SK-N-MC (cell line): ENCODE results near the gene NRP1.

ENCODE experiments used
- DNase-seq: peaks from one replicate; pipeline ENCODE4 v3.0.0-alpha.2; 2011; ENCODE audit warnings: low read depth, low spot score
- H3K27ac ChIP-seq: fragments of 200-600 bp; sonication (generic); 2 replicates; pipeline ENCODE4 v1.5.1; 2016; ENCODE audit warnings: mixed run types
- H3K36me3 ChIP-seq: fragments of 200-600 bp; sonication (generic); 2 replicates; pipeline ENCODE4 v1.6.1; 2017; ENCODE audit warnings: antibody characterized with exemption, low read length, mixed read lengths; ENCODE audit not compliant: insufficient read depth
- H3K4me3 ChIP-seq: fragments of 200-600 bp; sonication (generic); 2 replicates; pipeline ENCODE4 v1.5.1; 2016
- H3K9ac ChIP-seq: fragments of 200-600 bp; sonication (generic); 2 replicates; pipeline ENCODE4 v1.8.0; 2017; ENCODE audit warnings: mixed run types, mixed read lengths; ENCODE audit not compliant: insufficient read length
- H3K9me3 ChIP-seq: fragments of 200-600 bp; sonication (generic); 2 replicates; pipeline ENCODE4 v1.6.1; 2017; ENCODE audit warnings: low read depth, mild to moderate bottlenecking, antibody characterized with exemption, low read length, moderate library complexity, mixed read lengths
- EZH2 ChIP-seq: fragments of 200-600 bp; sonication (generic); IDR thresholded peaks from one replicate; pipeline ENCODE4 v1.6.1; 2017; ENCODE audit warnings: antibody characterized with exemption
- FOXP2 ChIP-seq: optimal IDR thresholded peaks from 2 replicates; pipeline ENCODE3; 2011; ENCODE audit warnings: mild to moderate bottlenecking, moderate library complexity; ENCODE audit not compliant: insufficient read depth; ENCODE audit errors: extremely low read length, control extremely low read depth
- POLR2AphosphoS5 ChIP-seq: IDR thresholded peaks from 2 replicates; pipeline ENCODE4 v1.6.1; 2012; ENCODE audit warnings: mild to moderate bottlenecking, low read depth, low read length, borderline replicate concordance

The NRP1 gene

GRCh38 chr10:33273295-33274002 is 61.0 kb downstream of the NRP1 start:
- no peak for TF ChIP-seq FOXP2
- Histone ChIP-seq H3K36me3 (no peaks in the 10 kb centered on the region), H3K9me3 (no peaks in the 10 kb centered on the region), H3K9ac (no peak overlapping the region), H3K4me3 (peak overlapping the region; percentile 48), H3K27ac (peak overlapping the region; percentile 13; the same call in 1 of the 2 replicates)
- peak; percentile 56 for DNase-seq

- no peaks in the 10 kb centered on the region for H3K36me3 ChIP-seq
- no peak overlapping the region for H3K9ac ChIP-seq
- no peaks in the 10 kb centered on the region for H3K9me3 ChIP-seq
- H3K27ac ChIP-seq, result peak overlapping the region; percentile 60; the same call in 1 of the 2 replicates
- TF ChIP-seq POLR2AphosphoS5, result no peak
- no peak for TF ChIP-seq EZH2
- no peak for TF ChIP-seq FOXP2
- H3K4me3 ChIP-seq, result peak overlapping the region; percentile 36; the same call in 1 of the 2 replicates
- no peak for DNase-seq
Measured at GRCh38 chr10:33272635-33273034, 61.8 kb downstream of the NRP1 start.

DNA sequence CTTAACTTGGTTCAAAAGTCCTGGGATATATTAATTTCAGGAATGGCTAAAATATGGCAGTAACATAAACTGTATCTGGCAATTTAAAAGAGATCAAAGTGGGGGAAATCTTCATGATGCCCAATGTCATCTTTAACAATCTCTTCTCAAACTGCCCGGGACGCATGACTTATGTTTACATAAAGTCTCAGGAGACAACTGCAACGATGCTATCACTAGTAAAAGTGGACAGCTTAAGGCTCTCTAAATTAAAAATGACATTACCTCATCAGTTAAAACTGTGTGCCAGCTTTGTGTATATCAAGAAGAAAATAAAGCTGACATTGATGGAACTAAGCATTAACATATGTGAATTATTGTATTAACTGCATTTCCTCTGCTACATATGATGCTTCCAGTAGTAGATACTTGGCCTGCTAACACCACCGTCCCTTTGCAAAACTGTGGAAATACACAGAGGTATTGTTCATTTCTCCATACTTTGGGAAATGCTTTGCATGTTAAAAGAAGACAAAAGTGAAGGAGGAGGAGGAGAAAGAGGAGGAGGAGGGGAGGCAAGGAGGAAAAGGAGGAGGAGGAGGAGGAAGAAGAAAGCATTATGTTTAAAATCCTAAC is 62.4 kb downstream of the NRP1 start:
- no peak overlapping the region for H3K9ac ChIP-seq

DNA sequence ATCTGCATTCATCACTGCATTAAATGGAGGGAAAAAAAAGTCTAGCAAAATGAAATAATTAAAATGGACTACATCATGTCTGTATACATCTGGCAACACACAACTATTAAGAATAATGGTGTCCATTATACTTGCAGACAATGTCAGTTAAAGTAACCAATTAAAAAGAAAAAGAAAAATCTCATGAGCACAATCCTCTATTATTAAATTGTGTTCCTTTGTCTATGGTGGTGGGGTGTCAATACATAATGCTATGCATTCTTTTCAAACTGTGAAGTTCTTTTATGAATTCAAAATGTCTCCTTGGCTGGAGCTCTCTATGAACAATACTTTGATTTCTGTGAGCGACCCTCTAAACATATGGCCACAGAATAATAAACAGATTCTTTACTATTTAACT is 63.5 kb downstream of the NRP1 start:
- no peak for DNase-seq
- Histone ChIP-seq H3K4me3 (no peak overlapping the region), H3K9me3 (no peaks in the 10 kb centered on the region), H3K36me3 (no peaks in the 10 kb centered on the region), H3K9ac (no peak overlapping the region), H3K27ac (no peak overlapping the region)
- TF ChIP-seq EZH2, result no peak
- TF ChIP-seq FOXP2, result no peak
- TF ChIP-seq POLR2AphosphoS5, result no peak

More for the DNA sequence above, 62.4 kb downstream of the NRP1 start:
- no peak for TF ChIP-seq EZH2
- TF ChIP-seq FOXP2, result no peak
- TF ChIP-seq POLR2AphosphoS5, result no peak
- no peak overlapping the region for H3K27ac ChIP-seq
- H3K4me3 ChIP-seq, result no peak overlapping the region
- H3K9me3 ChIP-seq, result no peaks in the 10 kb centered on the region
- no peaks in the 10 kb centered on the region for H3K36me3 ChIP-seq
- DNase-seq, result no peak

- DNase-seq, result no peak
Measured at GRCh38 chr10:33267708-33268107, 66.8 kb downstream of the NRP1 start.

DNA sequence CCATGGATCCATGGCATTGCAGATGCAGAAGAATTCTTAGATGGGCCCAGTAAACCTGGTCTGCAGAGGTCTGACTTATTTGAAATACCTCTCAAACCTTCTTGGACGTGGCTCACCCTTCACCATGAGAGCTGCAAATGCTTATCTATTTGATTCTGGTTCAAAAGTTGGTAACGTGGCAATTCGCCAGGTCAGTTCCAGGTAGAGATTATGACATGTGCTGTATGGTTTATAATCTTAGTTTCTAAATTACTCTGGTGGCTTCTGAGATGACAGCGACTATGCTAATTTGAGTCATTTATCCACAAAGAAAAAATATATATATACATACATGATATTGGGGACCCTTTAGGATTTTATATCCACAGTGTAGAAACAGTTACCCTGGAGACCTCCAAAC is 68.8 kb downstream of the NRP1 start:
- Histone ChIP-seq H3K27ac (no peak overlapping the region), H3K9ac (no peak overlapping the region), H3K4me3 (no peak overlapping the region), H3K36me3 (no peaks in the 10 kb centered on the region), H3K9me3 (no peaks in the 10 kb centered on the region)
- no peak for DNase-seq
- TF ChIP-seq FOXP2, result no peak
- no peak for TF ChIP-seq EZH2
- TF ChIP-seq POLR2AphosphoS5, result no peak

More at GRCh38 chr10:33267708-33268107, 66.8 kb downstream of the NRP1 start:
- Histone ChIP-seq H3K9me3 (no peaks in the 10 kb centered on the region), H3K4me3 (no peak overlapping the region), H3K27ac (no peak overlapping the region), H3K9ac (no peak overlapping the region), H3K36me3 (no peaks in the 10 kb centered on the region)
- TF ChIP-seq EZH2, result no peak

- H3K9ac ChIP-seq, result no peak overlapping the region
- H3K27ac ChIP-seq, result no peak overlapping the region
- no peak for TF ChIP-seq FOXP2
- no peak for TF ChIP-seq EZH2
- DNase-seq, result no peak
- H3K9me3 ChIP-seq, result no peaks in the 10 kb centered on the region
- no peaks in the 10 kb centered on the region for H3K36me3 ChIP-seq
- no peak overlapping the region for H3K4me3 ChIP-seq
Measured at GRCh38 chr10:33263453-33263852, 71.0 kb downstream of the NRP1 start.

- TF ChIP-seq POLR2AphosphoS5 (no peak), FOXP2 (no peak), EZH2 (no peak)
- H3K27ac ChIP-seq, result no peak overlapping the region
- no peak overlapping the region for H3K9ac ChIP-seq
- H3K9me3 ChIP-seq, result no peaks in the 10 kb centered on the region
- DNase-seq, result no peak
- H3K4me3 ChIP-seq, result no peak overlapping the region
- no peaks in the 10 kb centered on the region for H3K36me3 ChIP-seq
Measured at GRCh38 chr10:33262871-33263270, 71.6 kb downstream of the NRP1 start.
